Lower lobe of right lung (tissue), 2 donors: ENCODE results near the gene ESYT2. TPM values are rescaled to one million over a fixed set of nuclear protein-coding genes. Genes with fewer than 3 reads are reported as not detected.

ENCODE experiments used
- ATAC-seq, 2 donors: fragments of 200-7000 bp; cut with Tn5 transposase; one replicate each; pipeline ENCODE4 v1.9.1; 2020 to 2022; ENCODE audit warnings: mild to moderate bottlenecking in 2 of 2, moderate library complexity in 2 of 2
- DNase-seq: peaks from one replicate; pipeline ENCODE4 v3.0.0-alpha.2; 2020
- H3K27ac ChIP-seq: fragments of 200-600 bp; one replicate; pipeline ENCODE4 v1.8.0; 2022
- H3K27me3 ChIP-seq: fragments of 200-600 bp; one replicate; pipeline ENCODE4 v1.8.0; 2022; ENCODE audit warnings: low read depth
- H3K36me3 ChIP-seq: fragments of 200-600 bp; one replicate; pipeline ENCODE4 v1.8.0; 2022; ENCODE audit warnings: mild to moderate bottlenecking
- H3K4me1 ChIP-seq: fragments of 200-600 bp; one replicate; pipeline ENCODE4 v1.8.0; 2022
- H3K4me3 ChIP-seq: fragments of 200-600 bp; one replicate; pipeline ENCODE4 v1.8.0; 2022; ENCODE audit warnings: mild to moderate bottlenecking
- H3K9me3 ChIP-seq: fragments of 200-600 bp; one replicate; pipeline ENCODE4 v1.8.0; 2022
- intact Hi-C: fragments of 100-400 bp; cut with DNase I; formaldehyde crosslinking; loops from one replicate; pipeline ENCODE4 v1.11.0; 2022
- total RNA-seq: library from RNA; stranded (reverse); fragmentation: NEBNext Ultra II Directional; extraction: Animal tissue kit (Norgen Biotek cat#: 25700); gene quantifications from one replicate; pipeline ENCODE4 v1.2.1, GENCODE V29; 2021
- TF ChIP-seq, protein P1 (sequence below): fragments of 200-600 bp; IDR thresholded peaks from one replicate; pipeline ENCODE4 v1.8.0; 2022; ENCODE audit warnings: antibody characterized with exemption, mild to moderate bottlenecking
- donor health status: DM: no; HTN: yes; CAD: no; lungs with severe emphysema.

The ESYT2 gene
- total RNA-seq, 1 donor from 2014 or later = 55.5 TPM

DNA sequence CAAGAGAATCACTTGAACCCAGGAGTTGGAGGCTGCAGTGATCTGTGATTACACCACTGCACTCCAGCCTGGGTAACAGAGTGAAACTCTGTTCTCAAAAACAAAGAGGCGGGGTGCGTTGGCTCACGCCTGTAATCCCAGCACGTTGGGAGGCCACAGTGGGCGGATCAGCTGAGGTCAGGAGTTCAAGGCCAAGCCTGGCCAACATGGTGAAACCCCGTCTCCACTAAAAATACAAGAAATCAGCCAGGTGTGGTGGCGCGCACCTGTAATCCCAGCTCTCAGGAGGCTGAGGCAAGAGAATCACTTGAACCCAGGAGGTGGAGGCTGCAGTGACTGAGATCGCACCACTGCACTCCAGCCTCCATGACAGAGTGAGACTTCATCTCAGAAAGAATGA is 82.4 kb downstream of the ESYT2 start:
- no peak overlapping the region for H3K27ac ChIP-seq
- intact Hi-C loops = no loop called here
- peaks cover 90% of the 10 kb centered on the region for H3K36me3 ChIP-seq
- TF ChIP-seq, protein P1, sequence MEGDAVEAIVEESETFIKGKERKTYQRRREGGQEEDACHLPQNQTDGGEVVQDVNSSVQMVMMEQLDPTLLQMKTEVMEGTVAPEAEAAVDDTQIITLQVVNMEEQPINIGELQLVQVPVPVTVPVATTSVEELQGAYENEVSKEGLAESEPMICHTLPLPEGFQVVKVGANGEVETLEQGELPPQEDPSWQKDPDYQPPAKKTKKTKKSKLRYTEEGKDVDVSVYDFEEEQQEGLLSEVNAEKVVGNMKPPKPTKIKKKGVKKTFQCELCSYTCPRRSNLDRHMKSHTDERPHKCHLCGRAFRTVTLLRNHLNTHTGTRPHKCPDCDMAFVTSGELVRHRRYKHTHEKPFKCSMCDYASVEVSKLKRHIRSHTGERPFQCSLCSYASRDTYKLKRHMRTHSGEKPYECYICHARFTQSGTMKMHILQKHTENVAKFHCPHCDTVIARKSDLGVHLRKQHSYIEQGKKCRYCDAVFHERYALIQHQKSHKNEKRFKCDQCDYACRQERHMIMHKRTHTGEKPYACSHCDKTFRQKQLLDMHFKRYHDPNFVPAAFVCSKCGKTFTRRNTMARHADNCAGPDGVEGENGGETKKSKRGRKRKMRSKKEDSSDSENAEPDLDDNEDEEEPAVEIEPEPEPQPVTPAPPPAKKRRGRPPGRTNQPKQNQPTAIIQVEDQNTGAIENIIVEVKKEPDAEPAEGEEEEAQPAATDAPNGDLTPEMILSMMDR = no peak
- no peaks in the 10 kb centered on the region for H3K9me3 ChIP-seq
- H3K4me1 ChIP-seq = no peaks in the 10 kb centered on the region
- ATAC-seq (no peak), DNase-seq (no peak)
- H3K4me3 ChIP-seq = no peak overlapping the region
- H3K27me3 ChIP-seq = no peaks in the 10 kb centered on the region

DNA sequence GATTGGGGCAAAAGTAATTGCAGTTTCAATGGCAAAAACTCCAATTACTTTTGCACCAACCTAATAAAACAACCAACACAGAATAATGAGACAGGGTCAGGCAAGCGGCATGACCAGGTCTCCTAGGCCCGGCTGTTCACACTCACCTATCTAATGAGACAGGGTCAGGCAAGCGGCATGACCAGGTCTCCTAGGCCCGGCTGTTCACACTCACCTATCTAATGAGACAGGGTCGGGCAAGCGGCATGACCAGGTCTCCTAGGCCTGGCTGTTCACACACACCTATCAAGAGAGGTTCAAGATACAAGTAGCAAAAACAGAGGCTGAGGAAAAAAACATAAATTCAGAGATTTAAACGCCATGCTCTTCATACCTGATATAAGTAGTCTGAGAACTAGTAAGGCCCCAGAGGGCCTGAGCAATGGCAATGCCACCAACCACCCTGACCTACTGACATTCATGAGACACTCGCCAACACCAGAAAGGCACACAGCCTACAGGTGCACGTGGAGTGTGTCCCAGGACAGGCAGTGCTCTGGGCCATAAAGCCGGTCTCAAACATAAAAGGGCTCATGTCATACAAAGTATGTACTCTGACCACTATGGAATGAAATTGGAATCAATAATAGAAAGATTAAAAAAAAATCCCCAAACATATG is 84.1 kb downstream of the ESYT2 start:
- Histone ChIP-seq H3K27ac (no peak overlapping the region), H3K4me3 (no peak overlapping the region), H3K9me3 (no peaks in the 10 kb centered on the region), H3K36me3 (peaks cover 99% of the 10 kb centered on the region), H3K4me1 (peaks cover 5% of the 10 kb centered on the region), H3K27me3 (no peaks in the 10 kb centered on the region)
- ATAC-seq (no peak), DNase-seq (no peak)
- intact Hi-C loops = no loop called here
- TF ChIP-seq, protein P1 = no peak

DNA sequence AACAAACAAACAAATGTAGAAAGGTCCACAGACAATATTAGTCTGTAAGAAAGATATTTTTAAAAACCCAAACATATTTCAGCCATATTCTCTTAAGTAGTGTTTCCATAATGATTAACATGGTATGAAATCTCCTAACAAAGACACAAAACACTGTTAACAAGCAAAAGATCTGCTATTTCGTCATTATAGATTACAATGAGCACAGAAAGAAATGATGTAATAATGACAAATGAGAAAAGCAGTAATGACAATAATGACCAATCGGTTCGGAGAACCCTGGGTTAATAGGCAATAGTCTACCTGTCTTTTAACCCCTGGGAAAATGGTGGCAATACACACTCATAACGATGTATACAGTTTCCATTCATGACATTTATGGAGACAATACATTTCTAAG is 85.2 kb downstream of the ESYT2 start:
- H3K36me3 ChIP-seq = peaks cover 96% of the 10 kb centered on the region
- TF ChIP-seq, protein P1 = no peak
- H3K4me3 ChIP-seq = no peak overlapping the region
- intact Hi-C loops = no loop called here
- ATAC-seq (no peak), DNase-seq (no peak)
- peaks cover 12% of the 10 kb centered on the region for H3K4me1 ChIP-seq
- H3K27me3 ChIP-seq = no peaks in the 10 kb centered on the region
- no peaks in the 10 kb centered on the region for H3K9me3 ChIP-seq
- no peak overlapping the region for H3K27ac ChIP-seq

DNA sequence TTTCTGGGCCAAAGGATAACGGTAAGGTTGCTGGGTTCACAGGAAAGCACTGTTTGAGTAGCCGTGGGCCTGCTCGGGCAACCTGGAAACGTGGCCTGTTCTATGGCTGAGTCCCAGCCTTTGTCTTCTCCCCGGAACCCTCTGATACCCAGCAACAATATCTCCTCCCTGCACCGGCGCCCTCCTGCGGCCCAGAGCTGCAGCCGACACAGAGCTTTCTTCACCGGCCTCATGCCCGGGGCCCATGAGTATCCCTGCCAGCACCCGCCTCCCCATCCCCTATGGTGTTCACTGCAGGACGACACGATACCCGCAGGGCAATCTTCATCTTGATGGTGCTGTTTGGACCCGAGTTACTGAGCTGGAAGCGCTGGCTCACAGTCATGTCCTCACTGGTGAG is 86.1 kb downstream of the ESYT2 start:
- ATAC-seq (no peak), DNase-seq (no peak)
- intact Hi-C loops = no loop called here
- H3K27ac ChIP-seq = no peak overlapping the region
- TF ChIP-seq, protein P1 = no peak
- no peak overlapping the region for H3K4me3 ChIP-seq
- no peaks in the 10 kb centered on the region for H3K27me3 ChIP-seq
- peaks cover 96% of the 10 kb centered on the region for H3K36me3 ChIP-seq
- peaks cover 12% of the 10 kb centered on the region for H3K4me1 ChIP-seq
- H3K9me3 ChIP-seq = no peaks in the 10 kb centered on the region

DNA sequence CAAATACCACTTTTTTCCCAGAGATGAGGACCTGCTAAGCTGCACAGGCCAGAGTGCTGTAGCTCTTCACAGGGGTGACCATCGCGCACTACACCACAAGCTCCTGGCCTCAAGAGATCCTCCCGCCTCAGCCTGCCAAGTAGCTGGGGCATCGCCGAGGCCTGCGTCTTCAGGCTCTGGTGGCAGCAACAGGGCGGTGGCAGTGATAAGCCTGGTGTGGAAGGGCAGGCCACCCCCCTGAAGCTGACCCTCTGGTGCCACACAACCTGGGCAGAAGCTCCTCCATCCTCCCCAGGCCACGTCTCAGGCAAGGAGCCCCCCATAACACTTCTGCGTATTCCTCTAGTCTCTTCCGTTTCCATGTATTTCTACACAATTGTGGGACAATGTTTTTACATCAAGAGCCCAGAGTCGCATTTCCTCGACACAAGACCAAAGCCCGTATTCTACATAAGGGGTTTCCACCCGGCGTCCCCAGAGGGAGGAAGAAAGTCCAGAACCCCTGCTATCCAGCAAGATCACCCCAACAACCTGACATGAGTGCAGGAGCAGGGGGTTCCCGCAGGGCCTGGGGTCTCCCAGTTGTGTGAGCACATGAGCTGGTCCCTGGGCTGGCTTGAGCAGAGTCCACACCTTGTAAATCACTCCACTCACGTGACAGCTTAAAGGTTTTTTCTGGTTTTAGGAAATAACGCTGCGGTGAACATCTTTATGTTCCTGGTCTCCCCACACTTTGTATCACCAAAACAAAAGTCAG is 87.1 kb downstream of the ESYT2 start:
- no peak for ATAC-seq

More for the DNA sequence above, 87.1 kb downstream of the ESYT2 start:
- H3K4me3 ChIP-seq = no peak overlapping the region
- peaks cover 12% of the 10 kb centered on the region for H3K4me1 ChIP-seq
- TF ChIP-seq, protein P1 = no peak
- no peak overlapping the region for H3K27ac ChIP-seq
- intact Hi-C loops = no loop called here
- H3K9me3 ChIP-seq = no peaks in the 10 kb centered on the region
- no peak for DNase-seq
- no peaks in the 10 kb centered on the region for H3K27me3 ChIP-seq
- peaks cover 94% of the 10 kb centered on the region for H3K36me3 ChIP-seq
